ENCODE results near the gene RIOK1. TPM values are rescaled to one million over a fixed set of nuclear protein-coding genes. Genes with fewer than 3 reads are reported as not detected.
A peak's percentile ranks its signal among the peaks of the same experiment; 100 is the strongest.

The RIOK1 gene
- total RNA-seq, 1 experiment from 2014 or later: 56.5 TPM

DNA sequence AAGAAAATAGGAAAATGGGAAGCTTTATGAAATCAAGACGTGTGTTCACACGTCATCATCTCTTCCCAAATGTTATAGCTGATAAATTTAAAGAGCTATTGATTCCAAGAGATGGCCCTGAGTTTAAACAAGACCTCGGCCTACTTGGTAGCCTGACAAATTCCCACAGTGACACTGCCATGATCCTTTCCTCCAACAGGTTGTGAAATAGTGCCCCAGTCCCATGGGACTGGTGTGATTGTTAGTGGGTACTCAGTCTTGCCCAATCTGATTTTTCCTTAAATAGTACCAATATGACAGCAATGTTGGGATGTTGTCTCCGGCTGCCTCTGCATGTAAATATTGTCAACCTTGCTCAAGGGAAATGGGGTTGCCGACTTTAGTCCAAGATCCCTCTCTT is 34.5 kb downstream of the RIOK1 start:
- H3K9me3 ChIP-seq (ENCODE audit: low read depth, low read length, poor library complexity, severe bottlenecking): no peaks in the 10 kb centered on the region
- ChIA-PET CTCF (interaction anchor here (1.3 kb wide), 1 partner anchor 191 kb away, joined by 7 read pairs; no protein-coding TSS in a partner anchor), POLR2A (ENCODE audit: low non-redundant PET) (no interaction called here)
- no peaks in the 10 kb centered on the region for H3K27me3 ChIP-seq (replicated peaks; ENCODE audit: insufficient read depth, low read depth, low read length, poor library complexity)
- no peak overlapping the region for H3K4me3 ChIP-seq (ENCODE audit: low read depth, low read length, poor library complexity, severe bottlenecking)
- DNase-seq (ENCODE audit: low spot score): no peak
- H3K27ac ChIP-seq (ENCODE audit: low read depth, low read length, poor library complexity, severe bottlenecking): no peak overlapping the region
- no peak for TF ChIP-seq EZH2 (IDR thresholded peaks at IDR 0.05; ENCODE audit: borderline replicate concordance, low read depth, low read length, poor library complexity, severe bottlenecking)
- TF ChIP-seq, protein P1, sequence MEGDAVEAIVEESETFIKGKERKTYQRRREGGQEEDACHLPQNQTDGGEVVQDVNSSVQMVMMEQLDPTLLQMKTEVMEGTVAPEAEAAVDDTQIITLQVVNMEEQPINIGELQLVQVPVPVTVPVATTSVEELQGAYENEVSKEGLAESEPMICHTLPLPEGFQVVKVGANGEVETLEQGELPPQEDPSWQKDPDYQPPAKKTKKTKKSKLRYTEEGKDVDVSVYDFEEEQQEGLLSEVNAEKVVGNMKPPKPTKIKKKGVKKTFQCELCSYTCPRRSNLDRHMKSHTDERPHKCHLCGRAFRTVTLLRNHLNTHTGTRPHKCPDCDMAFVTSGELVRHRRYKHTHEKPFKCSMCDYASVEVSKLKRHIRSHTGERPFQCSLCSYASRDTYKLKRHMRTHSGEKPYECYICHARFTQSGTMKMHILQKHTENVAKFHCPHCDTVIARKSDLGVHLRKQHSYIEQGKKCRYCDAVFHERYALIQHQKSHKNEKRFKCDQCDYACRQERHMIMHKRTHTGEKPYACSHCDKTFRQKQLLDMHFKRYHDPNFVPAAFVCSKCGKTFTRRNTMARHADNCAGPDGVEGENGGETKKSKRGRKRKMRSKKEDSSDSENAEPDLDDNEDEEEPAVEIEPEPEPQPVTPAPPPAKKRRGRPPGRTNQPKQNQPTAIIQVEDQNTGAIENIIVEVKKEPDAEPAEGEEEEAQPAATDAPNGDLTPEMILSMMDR (conservative IDR thresholded peaks at IDR 0.05; ENCODE audit: low read depth, low read length): no peak
- BruUV-seq (replicated peaks): no TSS peak
- intact Hi-C loops (cut with micrococcal nuclease; ENCODE audit: unreplicated experiment): no loop called here
- H3K4me1 ChIP-seq (ENCODE audit: insufficient read depth, low read length, poor library complexity, severe bottlenecking): peaks cover 5% of the 10 kb centered on the region
- peaks cover 5% of the 10 kb centered on the region for H3K36me3 ChIP-seq (ENCODE audit: insufficient read depth, low read length, poor library complexity, severe bottlenecking)

DNA sequence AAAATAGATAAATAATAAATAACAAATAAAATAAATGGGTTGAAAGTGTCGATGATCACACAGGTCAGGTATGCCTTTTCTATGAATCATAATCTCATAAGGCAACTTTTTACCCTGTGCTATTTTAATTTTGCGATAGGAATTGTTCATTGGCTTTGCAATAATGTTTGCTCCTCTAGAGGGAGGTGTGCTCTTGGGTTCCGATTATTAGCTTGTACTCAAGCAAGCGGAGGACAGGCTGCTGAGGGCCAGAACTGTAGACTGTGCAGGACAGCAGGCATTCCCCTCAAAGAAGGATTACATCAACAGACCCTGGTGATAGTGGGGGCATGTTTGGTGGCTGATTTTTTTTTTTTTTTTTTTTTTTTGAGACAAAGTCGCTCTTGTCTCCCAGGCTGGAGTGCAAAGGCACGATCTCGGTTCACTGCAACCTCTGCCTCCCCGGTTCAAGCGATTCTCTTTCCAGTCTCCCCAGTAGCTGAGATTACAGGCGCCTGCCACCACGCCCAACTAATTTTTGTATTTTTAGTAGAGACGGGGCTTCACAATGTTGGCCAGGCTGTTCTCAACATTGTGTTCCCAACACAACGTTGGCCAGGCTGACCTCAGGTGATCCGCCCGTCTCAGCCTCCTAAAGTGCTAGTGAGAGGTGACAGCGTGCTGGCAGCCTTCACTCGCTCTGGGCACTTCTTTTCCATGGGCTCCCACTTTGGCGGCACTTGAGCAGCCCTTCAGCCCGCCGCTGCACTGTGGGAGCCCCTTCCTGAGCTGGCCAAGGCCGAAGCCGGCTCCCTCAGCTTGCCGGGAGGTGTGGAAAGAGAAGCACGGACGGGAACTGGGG is 35.6 kb downstream of the RIOK1 start:
- Histone ChIP-seq H3K36me3 (ENCODE audit: insufficient read depth, low read length, poor library complexity, severe bottlenecking) (no peaks in the 10 kb centered on the region), H3K9me3 (ENCODE audit: low read depth, low read length, poor library complexity, severe bottlenecking) (no peaks in the 10 kb centered on the region), H3K27ac (ENCODE audit: low read depth, low read length, poor library complexity, severe bottlenecking) (no peak overlapping the region), H3K27me3 (replicated peaks; ENCODE audit: insufficient read depth, low read depth, low read length, poor library complexity) (no peaks in the 10 kb centered on the region), H3K4me3 (ENCODE audit: low read depth, low read length, poor library complexity, severe bottlenecking) (no peak overlapping the region), H3K4me1 (ENCODE audit: insufficient read depth, low read length, poor library complexity, severe bottlenecking) (peaks cover 4% of the 10 kb centered on the region)
- peak; percentile 48 for DNase-seq (ENCODE audit: low spot score)
- intact Hi-C loops (cut with micrococcal nuclease; ENCODE audit: unreplicated experiment): no loop called here
- ChIA-PET POLR2A (ENCODE audit: low non-redundant PET) (no interaction called here), CTCF (interaction anchor here (0.9 to 1.3 kb wide), 3 partner anchors 141 to 189 kb away, joined by 3 to 8 read pairs (median 7); partner anchors contain the start of gene SNRNP48)
- TF ChIP-seq, protein P1 (conservative IDR thresholded peaks at IDR 0.05; ENCODE audit: low read depth, low read length): peak; percentile 61
- no peak for TF ChIP-seq EZH2 (IDR thresholded peaks at IDR 0.05; ENCODE audit: borderline replicate concordance, low read depth, low read length, poor library complexity, severe bottlenecking)
- BruUV-seq (replicated peaks): no TSS peak

DNA sequence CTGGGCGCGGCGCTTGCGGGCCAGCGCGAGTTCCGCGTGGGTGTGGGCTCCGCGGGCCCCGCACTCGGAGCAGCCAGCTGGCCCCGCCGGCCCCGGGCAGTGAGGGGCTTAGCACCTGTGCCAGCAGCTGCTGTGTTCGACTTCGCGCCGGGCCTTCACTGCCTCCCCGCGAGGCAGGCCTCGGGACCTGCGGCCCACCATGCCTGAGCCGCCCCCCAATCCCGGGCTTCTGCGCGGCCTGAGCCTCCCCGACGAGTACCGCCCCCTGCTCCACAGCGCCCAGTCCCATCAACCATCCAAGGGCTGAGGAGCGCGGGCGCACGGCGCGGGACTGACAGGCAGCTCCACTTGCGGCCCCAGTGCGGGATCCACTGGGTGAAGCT is 36.2 kb downstream of the RIOK1 start:
- Histone ChIP-seq H3K27ac (ENCODE audit: low read depth, low read length, poor library complexity, severe bottlenecking) (no peak overlapping the region), H3K36me3 (ENCODE audit: insufficient read depth, low read length, poor library complexity, severe bottlenecking) (no peaks in the 10 kb centered on the region), H3K9me3 (ENCODE audit: low read depth, low read length, poor library complexity, severe bottlenecking) (no peaks in the 10 kb centered on the region), H3K4me1 (ENCODE audit: insufficient read depth, low read length, poor library complexity, severe bottlenecking) (no peaks in the 10 kb centered on the region), H3K4me3 (ENCODE audit: low read depth, low read length, poor library complexity, severe bottlenecking) (no peak overlapping the region), H3K27me3 (replicated peaks; ENCODE audit: insufficient read depth, low read depth, low read length, poor library complexity) (no peaks in the 10 kb centered on the region)
- ChIA-PET POLR2A (ENCODE audit: low non-redundant PET) (no interaction called here), CTCF (no interaction called here)
- intact Hi-C loops (cut with micrococcal nuclease; ENCODE audit: unreplicated experiment): no loop called here
- no peak for DNase-seq (ENCODE audit: low spot score)
- no peak for TF ChIP-seq EZH2 (IDR thresholded peaks at IDR 0.05; ENCODE audit: borderline replicate concordance, low read depth, low read length, poor library complexity, severe bottlenecking)
- TF ChIP-seq, protein P1 (conservative IDR thresholded peaks at IDR 0.05; ENCODE audit: low read depth, low read length): no peak
- no TSS peak for BruUV-seq (replicated peaks)
